ENCODE results near the gene KCNH1.

The KCNH1 gene

DNA sequence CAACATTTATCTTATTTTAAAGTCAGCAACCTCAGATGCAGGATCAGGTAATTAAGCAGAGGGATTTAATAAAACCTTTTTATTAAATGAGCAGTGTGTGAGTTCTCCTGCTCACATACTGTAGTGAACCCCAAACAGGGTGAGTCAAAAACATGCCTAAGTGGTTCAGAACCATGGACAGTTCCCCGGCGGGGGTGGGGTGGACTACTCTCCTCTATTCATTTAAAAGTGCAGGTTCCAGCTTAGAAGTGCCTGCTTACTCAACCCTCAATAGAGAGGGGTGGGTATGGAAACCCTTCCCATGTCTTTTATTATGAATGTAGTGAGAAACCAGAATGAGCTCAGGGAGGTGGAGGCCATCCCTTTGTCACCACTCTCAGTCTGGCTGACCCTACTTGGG is 407.3 kb downstream of the KCNH1 start:
- TF ChIP-seq, protein P1, sequence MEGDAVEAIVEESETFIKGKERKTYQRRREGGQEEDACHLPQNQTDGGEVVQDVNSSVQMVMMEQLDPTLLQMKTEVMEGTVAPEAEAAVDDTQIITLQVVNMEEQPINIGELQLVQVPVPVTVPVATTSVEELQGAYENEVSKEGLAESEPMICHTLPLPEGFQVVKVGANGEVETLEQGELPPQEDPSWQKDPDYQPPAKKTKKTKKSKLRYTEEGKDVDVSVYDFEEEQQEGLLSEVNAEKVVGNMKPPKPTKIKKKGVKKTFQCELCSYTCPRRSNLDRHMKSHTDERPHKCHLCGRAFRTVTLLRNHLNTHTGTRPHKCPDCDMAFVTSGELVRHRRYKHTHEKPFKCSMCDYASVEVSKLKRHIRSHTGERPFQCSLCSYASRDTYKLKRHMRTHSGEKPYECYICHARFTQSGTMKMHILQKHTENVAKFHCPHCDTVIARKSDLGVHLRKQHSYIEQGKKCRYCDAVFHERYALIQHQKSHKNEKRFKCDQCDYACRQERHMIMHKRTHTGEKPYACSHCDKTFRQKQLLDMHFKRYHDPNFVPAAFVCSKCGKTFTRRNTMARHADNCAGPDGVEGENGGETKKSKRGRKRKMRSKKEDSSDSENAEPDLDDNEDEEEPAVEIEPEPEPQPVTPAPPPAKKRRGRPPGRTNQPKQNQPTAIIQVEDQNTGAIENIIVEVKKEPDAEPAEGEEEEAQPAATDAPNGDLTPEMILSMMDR (conservative IDR thresholded peaks at IDR 0.05): no peak
- TF ChIP-seq ZFX (IDR thresholded peaks at IDR 0.05): no peak
- H3K27ac ChIP-seq: no peak overlapping the region

DNA sequence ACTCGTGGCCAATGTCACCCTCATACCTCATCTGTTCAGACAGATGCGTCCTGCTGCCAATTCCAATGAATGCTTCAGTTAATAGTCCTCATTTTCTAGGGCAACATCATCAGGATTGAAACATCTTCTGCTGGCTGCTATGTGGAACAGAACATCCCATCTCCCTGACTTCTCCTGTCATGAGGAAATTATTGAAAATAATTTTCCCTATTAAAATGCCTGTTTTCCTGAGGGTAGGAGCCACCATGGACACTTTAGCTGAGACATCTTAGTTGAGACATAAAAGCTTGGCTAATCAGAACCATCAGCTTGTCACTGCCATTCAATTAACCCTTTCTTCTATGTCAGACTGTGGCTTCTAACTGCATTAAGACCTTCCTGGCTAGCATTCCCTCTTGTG is 409.2 kb downstream of the KCNH1 start:
- TF ChIP-seq, protein P1 (conservative IDR thresholded peaks at IDR 0.05): no peak
- no peak for TF ChIP-seq ZFX (IDR thresholded peaks at IDR 0.05)
- no peak overlapping the region for H3K27ac ChIP-seq

DNA sequence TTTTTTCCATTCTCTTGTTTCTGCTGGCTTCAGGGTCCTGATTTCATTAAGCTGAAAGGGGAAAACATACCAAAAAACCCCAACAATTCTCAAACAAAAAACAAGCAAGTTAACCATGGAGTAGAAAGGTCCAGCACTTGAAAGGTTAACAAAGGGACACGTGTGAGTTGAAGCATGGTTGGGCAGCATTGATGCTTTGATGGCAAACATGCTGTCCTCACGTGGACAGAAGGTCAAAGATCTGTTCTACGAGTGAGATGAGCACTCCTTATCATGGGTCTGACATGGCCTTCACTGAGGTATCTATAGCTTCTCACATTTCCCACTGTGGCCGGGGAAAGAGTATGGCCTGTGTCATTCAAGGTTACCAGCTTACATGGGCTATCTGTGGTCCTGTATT is 410.3 kb downstream of the KCNH1 start:
- no peak overlapping the region for H3K27ac ChIP-seq
- TF ChIP-seq, protein P1 (conservative IDR thresholded peaks at IDR 0.05): no peak
- TF ChIP-seq ZFX (IDR thresholded peaks at IDR 0.05): no peak

DNA sequence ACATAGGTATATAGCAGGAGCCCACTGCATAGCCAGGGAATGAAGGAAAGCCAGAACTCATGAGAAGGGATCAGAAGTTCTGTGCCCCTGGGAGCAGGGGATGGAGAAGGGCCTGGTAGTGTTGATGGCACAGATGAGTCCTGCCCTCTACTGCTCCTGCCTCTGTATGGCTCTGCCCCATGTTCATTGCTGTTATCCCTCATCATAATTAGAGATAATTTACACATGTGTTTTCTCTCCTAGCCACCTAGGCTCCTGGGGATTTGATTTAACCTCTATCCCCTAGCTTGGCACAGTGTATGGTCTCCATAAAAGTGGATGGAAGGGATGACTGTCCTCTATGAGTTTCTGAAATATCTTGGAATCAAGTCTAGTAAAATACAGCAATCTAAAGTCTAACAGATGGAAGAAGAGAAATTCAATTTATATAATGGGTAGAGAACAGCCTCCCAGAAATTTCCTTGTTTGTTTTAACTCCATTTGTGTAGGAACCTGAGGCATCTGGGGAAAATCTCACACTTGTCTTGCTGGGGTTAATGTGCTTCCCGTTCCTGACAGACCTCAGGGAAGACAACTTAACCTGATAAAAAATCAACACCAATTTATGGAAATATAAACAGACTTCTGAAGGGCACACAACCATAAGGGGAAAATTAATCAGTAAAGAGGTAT is 411.4 kb downstream of the KCNH1 start:
- no peak for TF ChIP-seq ZFX (IDR thresholded peaks at IDR 0.05)
- TF ChIP-seq, protein P1 (conservative IDR thresholded peaks at IDR 0.05): no peak
- H3K27ac ChIP-seq: no peak overlapping the region

DNA sequence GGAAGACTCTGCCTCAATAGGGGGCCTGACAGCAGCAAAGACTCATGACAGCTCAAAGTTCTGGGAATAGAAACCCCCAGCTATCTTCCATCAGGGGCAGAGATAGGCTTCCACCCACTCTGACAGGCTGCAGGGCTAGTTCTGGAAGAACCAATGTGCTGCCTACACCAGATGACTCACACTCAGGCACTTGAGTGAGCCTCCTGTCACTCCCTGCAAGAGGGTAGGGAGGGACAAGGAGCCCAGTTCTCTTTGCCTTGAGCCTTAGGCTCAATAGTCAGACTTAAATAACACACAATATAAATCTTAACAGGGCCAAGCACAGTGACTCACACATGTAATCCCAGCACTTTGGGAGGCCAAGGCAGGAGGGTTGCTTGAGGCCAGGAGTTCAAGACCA is 418.9 kb downstream of the KCNH1 start:
- H3K27ac ChIP-seq: no peak overlapping the region
- TF ChIP-seq, protein P1 (conservative IDR thresholded peaks at IDR 0.05): no peak
- no peak for TF ChIP-seq ZFX (IDR thresholded peaks at IDR 0.05)

DNA sequence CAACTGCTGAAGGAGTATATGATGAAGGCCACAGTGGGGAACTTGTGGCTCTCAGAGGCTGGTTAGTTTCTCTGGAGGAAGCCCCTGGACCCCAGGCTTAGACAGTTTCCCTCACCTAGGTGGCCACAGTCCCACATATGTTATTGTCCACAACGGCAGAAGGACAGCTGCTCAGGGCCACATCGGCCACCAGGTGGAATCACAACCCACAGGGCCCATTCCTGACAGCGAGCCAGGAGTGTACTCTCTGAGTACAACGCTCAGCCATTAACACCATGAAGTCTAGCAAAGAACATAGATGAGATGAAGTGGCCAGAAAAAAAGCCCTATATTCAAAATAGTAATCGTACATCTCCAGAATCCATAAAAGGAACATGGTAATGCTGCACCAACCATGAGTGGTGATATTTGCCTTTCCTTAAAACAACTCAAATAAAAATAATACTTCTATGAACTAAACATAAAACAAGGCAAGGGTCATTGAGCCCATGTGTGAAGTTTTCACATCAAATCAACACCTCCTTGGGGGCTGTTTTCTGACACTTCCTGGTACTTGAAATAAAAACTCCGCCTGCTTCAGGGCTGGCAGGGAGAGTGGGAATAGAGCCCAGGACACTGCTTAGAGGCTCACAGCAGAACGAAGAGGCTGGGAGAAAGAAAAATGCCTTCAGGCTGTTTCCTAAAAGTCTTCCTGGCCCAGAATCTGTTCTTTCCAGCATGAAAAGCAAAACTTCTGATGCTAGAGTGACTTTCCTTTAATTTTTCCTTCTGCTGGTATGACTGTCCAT is 421.9 kb downstream of the KCNH1 start:
- H3K27ac ChIP-seq: no peak overlapping the region
- no peak for TF ChIP-seq ZFX (IDR thresholded peaks at IDR 0.05)
- TF ChIP-seq, protein P1 (conservative IDR thresholded peaks at IDR 0.05): peak; percentile 23

DNA sequence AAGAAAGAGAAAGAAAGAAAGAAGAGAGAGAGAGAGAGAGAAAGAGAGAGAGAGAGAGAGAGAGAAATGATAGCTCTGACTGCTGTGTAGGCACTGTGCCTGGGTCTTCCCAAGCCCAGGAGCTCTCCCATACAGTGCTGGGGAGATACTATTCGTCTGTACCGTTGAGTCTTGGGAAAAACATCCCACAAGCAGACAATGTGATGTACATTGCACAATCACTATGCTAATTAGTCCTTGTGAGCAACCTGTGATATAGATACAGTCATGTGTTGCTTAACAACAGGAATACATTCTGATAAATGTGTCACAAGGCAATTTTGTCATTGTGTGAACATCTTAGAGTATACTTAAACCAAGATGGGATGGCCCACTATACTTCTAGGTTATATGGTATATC is 424.2 kb downstream of the KCNH1 start:
- no peak overlapping the region for H3K27ac ChIP-seq
- TF ChIP-seq ZFX (IDR thresholded peaks at IDR 0.05): no peak
- TF ChIP-seq, protein P1 (conservative IDR thresholded peaks at IDR 0.05): no peak
